Vagina (tissue), 2 donors: ENCODE measurements around the gene NAV2. TPM values are rescaled to one million over a fixed set of nuclear protein-coding genes. Genes with fewer than 3 reads are reported as not detected.

ENCODE experiments used
- DNase-seq, 2 donors: peaks; one replicate each; pipeline ENCODE4 v3.0.0-alpha.2; 2017; ENCODE audit errors: extremely low spot score in 2 of 2
- H3K27ac ChIP-seq: fragments of 200-600 bp; sonication (generic); one replicate; pipeline ENCODE4 v1.5.1; 2019
- H3K27me3 ChIP-seq: fragments of 200-600 bp; sonication (generic); one replicate; pipeline ENCODE4 v1.5.1; 2019
- H3K36me3 ChIP-seq, 2 donors: fragments of 200-600 bp; sonication (generic); one replicate each; pipeline ENCODE4 v1.5.1; 2017 to 2019
- H3K4me1 ChIP-seq: fragments of 200-600 bp; sonication (generic); one replicate; pipeline ENCODE4 v1.5.1; 2019
- H3K4me3 ChIP-seq, 2 donors: fragments of 200-600 bp; sonication (generic); 1 replicate in 1 of 2; 2 replicates in 1 of 2; pipeline ENCODE4 v1.5.1; 2016 to 2019
- H3K9me3 ChIP-seq: fragments of 200-600 bp; sonication (generic); one replicate; pipeline ENCODE4 v1.5.1; 2019
- CTCF ChIP-seq, 3 experiments: fragments of 450-650 bp in 2 of 3; fragments of 200-600 bp in 1 of 3; sonication (generic) in 1 of 3; IDR thresholded peaks; one replicate each; pipeline ENCODE4 v1.5.1; 2017 to 2019; ENCODE audit warnings: antibody characterized with exemption in 3 of 3, mild to moderate bottlenecking in 2 of 3, moderate library complexity in 2 of 3
- POLR2A ChIP-seq, 2 donors: fragments of 450-650 bp; IDR thresholded peaks; one replicate each; pipeline ENCODE4 v1.6.1; 2017; ENCODE audit warnings: antibody characterized with exemption in 2 of 2, mild to moderate bottlenecking in 2 of 2, moderate library complexity in 2 of 2
- POLR2AphosphoS5 ChIP-seq, 2 donors: sonication (generic); formaldehyde crosslinking; IDR thresholded peaks; one replicate each; pipeline ENCODE4 v1.9.0; 2017; ENCODE audit warnings: antibody characterized with exemption in 2 of 2, mild to moderate bottlenecking in 2 of 2, low read depth in 1 of 2; ENCODE audit not compliant: insufficient read depth in 1 of 2
- intact Hi-C: fragments of 100-400 bp; cut with DNase I; formaldehyde crosslinking; loops from one replicate; pipeline ENCODE4 v1.15.1; 2023
- total RNA-seq: library from RNA; depleted of rRNA; stranded (reverse); fragments of >200 nt; gene quantifications from one replicate; pipeline ENCODE4 v1.2.3, GENCODE V29; 2016

NAV2 gene
- total RNA-seq, 1 donor from 2014 or later = 25.3 TPM

GRCh38 chr11:19779740-19780139 lies 67.1 kb downstream of the NAV2 start:
- intact Hi-C loops = no loop called here
- Histone ChIP-seq H3K27me3 (no peaks in the 10 kb centered on the region), H3K4me1 (peaks cover 9% of the 10 kb centered on the region), H3K9me3 (no peaks in the 10 kb centered on the region), H3K4me3 (no peak overlapping the region), H3K27ac (no peak overlapping the region), H3K36me3 (no peaks in the 10 kb centered on the region)
- TF ChIP-seq CTCF (IDR thresholded peaks at IDR 0.05) (no peak), POLR2A (IDR thresholded peaks at IDR 0.05) (no peak), POLR2AphosphoS5 (IDR thresholded peaks at IDR 0.05; ENCODE audit: insufficient read depth in 1 of 2, low read depth in 1 of 2) (no peak)
- no peak for DNase-seq

- DNase-seq = no peak
- H3K4me3 ChIP-seq = no peak overlapping the region
- H3K27me3 ChIP-seq = no peaks in the 10 kb centered on the region
- TF ChIP-seq POLR2AphosphoS5 (IDR thresholded peaks at IDR 0.05; ENCODE audit: insufficient read depth in 1 of 2, low read depth in 1 of 2) (no peak), CTCF (IDR thresholded peaks at IDR 0.05) (no peak), POLR2A (IDR thresholded peaks at IDR 0.05) (no peak)
- no peaks in the 10 kb centered on the region for H3K9me3 ChIP-seq
- intact Hi-C loops = no loop called here
- no peak overlapping the region for H3K27ac ChIP-seq
- peaks cover 9% of the 10 kb centered on the region for H3K4me1 ChIP-seq
- no peaks in the 10 kb centered on the region for H3K36me3 ChIP-seq
Measured at GRCh38 chr11:19781351-19781750, 68.7 kb downstream of the NAV2 start.

DNA sequence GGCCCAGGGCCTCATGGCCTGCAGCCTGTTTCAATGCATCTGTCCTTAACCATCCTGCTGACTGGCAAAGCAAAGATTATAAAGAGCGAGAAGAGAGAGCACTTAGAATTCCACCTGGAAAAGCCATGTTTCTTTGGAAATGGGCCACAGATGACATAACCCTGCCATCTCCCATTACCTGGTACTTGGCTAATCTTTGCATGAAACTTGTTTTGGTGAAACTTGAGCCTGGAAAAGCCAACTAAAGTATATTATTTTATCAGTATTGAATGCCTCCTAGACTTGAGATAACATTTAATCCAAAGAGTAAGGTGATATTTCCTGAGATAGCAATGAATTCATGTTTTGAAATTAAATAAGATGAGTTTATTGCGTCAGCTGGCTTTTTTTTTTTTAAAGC lies 72.6 kb downstream of the NAV2 start:
- no peak for TF ChIP-seq POLR2A (IDR thresholded peaks at IDR 0.05)
- no peak for TF ChIP-seq POLR2AphosphoS5 (IDR thresholded peaks at IDR 0.05; ENCODE audit: insufficient read depth in 1 of 2, low read depth in 1 of 2)
- TF ChIP-seq CTCF (IDR thresholded peaks at IDR 0.05) = no peak
- Histone ChIP-seq H3K9me3 (no peaks in the 10 kb centered on the region), H3K27ac (no peak overlapping the region), H3K4me1 (peaks cover 5% of the 10 kb centered on the region), H3K36me3 (no peaks in the 10 kb centered on the region), H3K27me3 (no peaks in the 10 kb centered on the region), H3K4me3 (no peak overlapping the region)
- intact Hi-C loops = no loop called here
- no peak for DNase-seq

- H3K4me3 ChIP-seq = no peak overlapping the region
- no peak for TF ChIP-seq POLR2AphosphoS5 (IDR thresholded peaks at IDR 0.05; ENCODE audit: insufficient read depth in 1 of 2, low read depth in 1 of 2)
- no peak for TF ChIP-seq CTCF (IDR thresholded peaks at IDR 0.05)
- TF ChIP-seq POLR2A (IDR thresholded peaks at IDR 0.05) = no peak
- no peak overlapping the region for H3K27ac ChIP-seq
- no peak for DNase-seq
- peaks cover 14% of the 10 kb centered on the region for H3K4me1 ChIP-seq
- H3K36me3 ChIP-seq = no peaks in the 10 kb centered on the region
- no peaks in the 10 kb centered on the region for H3K27me3 ChIP-seq
- intact Hi-C loops = no loop called here
- no peaks in the 10 kb centered on the region for H3K9me3 ChIP-seq
Measured at GRCh38 chr11:19786644-19787043, 74.0 kb downstream of the NAV2 start.

DNA sequence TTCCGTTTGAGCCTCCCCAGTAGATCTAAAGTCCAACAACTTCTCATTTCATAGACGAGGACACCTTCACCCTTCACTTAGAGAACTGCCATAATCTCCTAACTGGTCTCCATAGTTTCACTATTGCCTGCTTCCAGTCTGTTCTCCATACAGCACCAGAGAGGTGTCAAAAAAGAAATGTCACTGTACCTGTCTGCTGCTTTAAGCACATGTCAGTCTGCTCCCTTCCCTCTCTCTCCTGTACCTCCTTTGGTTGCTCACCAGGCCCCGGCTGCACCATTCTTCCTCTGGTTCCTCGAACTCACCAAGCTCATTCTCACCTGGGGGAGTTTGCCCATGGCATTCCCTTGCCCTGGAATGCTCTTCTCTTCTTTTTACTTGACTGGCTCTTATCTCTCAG lies 75.8 kb downstream of the NAV2 start:
- H3K27ac ChIP-seq = no peak overlapping the region
- no peaks in the 10 kb centered on the region for H3K9me3 ChIP-seq
- TF ChIP-seq CTCF (IDR thresholded peaks at IDR 0.05) (no peak), POLR2AphosphoS5 (IDR thresholded peaks at IDR 0.05; ENCODE audit: insufficient read depth in 1 of 2, low read depth in 1 of 2) (no peak), POLR2A (IDR thresholded peaks at IDR 0.05) (no peak)
- H3K4me1 ChIP-seq = peaks cover 19% of the 10 kb centered on the region
- no peak overlapping the region for H3K4me3 ChIP-seq
- no peak for DNase-seq
- no peaks in the 10 kb centered on the region for H3K27me3 ChIP-seq
- intact Hi-C loops = no loop called here
- no peaks in the 10 kb centered on the region for H3K36me3 ChIP-seq
